Left lung (tissue), 10 donors: Measurements from ENCODE around the gene FAM171A1. TPM values are rescaled to one million over a fixed set of nuclear protein-coding genes. Genes with fewer than 3 reads are reported as not detected.

Experiments used
- ATAC-seq: fragments of 200-7000 bp; cut with Tn5 transposase; one replicate; pipeline ENCODE4 v1.9.1; 2020; ENCODE audit warnings: moderate library complexity
- DNase-seq, 4 donors: peaks; one replicate each; pipeline ENCODE4 v3.0.0-alpha.2; 2013 to 2020
- H3K27ac ChIP-seq, 2 donors: fragments of 200-600 bp; sonication (generic) in 1 of 2; one replicate each; pipeline versions ENCODE4 v1.5.0 to v1.8.0; 2020 to 2021
- H3K27me3 ChIP-seq, 2 donors: fragments of 200-600 bp; sonication (generic) in 1 of 2; one replicate each; pipeline versions ENCODE4 v1.5.0 to v1.8.0; 2020 to 2021
- H3K36me3 ChIP-seq, 2 donors: fragments of 200-600 bp; sonication (generic) in 1 of 2; one replicate each; pipeline versions ENCODE4 v1.5.0 to v1.8.0; 2020 to 2021
- H3K4me1 ChIP-seq, 2 donors: fragments of 200-600 bp; one replicate each; pipeline ENCODE4 v1.8.0; 2021
- H3K4me3 ChIP-seq, 2 donors: fragments of 200-600 bp; sonication (generic) in 1 of 2; one replicate each; pipeline versions ENCODE4 v1.5.0 to v1.8.0; 2020 to 2021; ENCODE audit warnings: mild to moderate bottlenecking in 1 of 2
- H3K9me3 ChIP-seq, 2 donors: fragments of 200-600 bp; sonication (generic) in 1 of 2; one replicate each; pipeline versions ENCODE4 v1.5.0 to v1.8.0; 2020 to 2021
- CTCF ChIP-seq, 2 donors: fragments of 200-600 bp; sonication (generic) in 1 of 2; IDR thresholded peaks; one replicate each; pipeline versions ENCODE4 v1.5.0 to v1.8.0; 2021; ENCODE audit warnings: antibody characterized with exemption in 2 of 2
- intact Hi-C, 2 donors: fragments of 100-400 bp; cut with DNase I; formaldehyde crosslinking; loops; one replicate each; pipeline versions ENCODE4 v1.11.2 to v1.14.2; 2022
- polyA plus RNA-seq, 6 donors: library from polyadenylated mRNA; unstranded; fragments of 120-200 nt; gene quantifications; one replicate each; pipeline ENCODE4 v1.2.1, GENCODE V29; 2013; ENCODE audit not compliant: insufficient read length in 6 of 6
- total RNA-seq, 2 donors: library from RNA; stranded (reverse); fragmentation: NEBNext Ultra II Directional; extraction: Animal tissue kit (Norgen Biotek cat#: 25700); gene quantifications; one replicate each; pipeline ENCODE4 v1.2.1, GENCODE V29; 2021
- donor health status: DM: no; HTN: yes; CAD: no.
- donor health status: DM: no; HTN: no; CAD: no.

The FAM171A1 gene
- total and polyA plus RNA-seq, 8 donors = 13.2 to 77.7 (median 65.1) TPM

- DNase-seq = no peak
- intact Hi-C loops = no loop called here
- no peak for TF ChIP-seq CTCF (IDR thresholded peaks at IDR 0.05)
- H3K27ac ChIP-seq = no peak overlapping the region
- no peaks in the 10 kb centered on the region for H3K4me1 ChIP-seq
- H3K36me3 ChIP-seq = no peaks in the 10 kb centered on the region
- H3K4me3 ChIP-seq = no peak overlapping the region
- H3K9me3 ChIP-seq = no peaks in the 10 kb centered on the region
- H3K27me3 ChIP-seq = no peaks in the 10 kb centered on the region
- no peak for ATAC-seq
These were observed 106.0 kb downstream of the FAM171A1 start for GRCh38 chr10:15265056-15265455.

DNA sequence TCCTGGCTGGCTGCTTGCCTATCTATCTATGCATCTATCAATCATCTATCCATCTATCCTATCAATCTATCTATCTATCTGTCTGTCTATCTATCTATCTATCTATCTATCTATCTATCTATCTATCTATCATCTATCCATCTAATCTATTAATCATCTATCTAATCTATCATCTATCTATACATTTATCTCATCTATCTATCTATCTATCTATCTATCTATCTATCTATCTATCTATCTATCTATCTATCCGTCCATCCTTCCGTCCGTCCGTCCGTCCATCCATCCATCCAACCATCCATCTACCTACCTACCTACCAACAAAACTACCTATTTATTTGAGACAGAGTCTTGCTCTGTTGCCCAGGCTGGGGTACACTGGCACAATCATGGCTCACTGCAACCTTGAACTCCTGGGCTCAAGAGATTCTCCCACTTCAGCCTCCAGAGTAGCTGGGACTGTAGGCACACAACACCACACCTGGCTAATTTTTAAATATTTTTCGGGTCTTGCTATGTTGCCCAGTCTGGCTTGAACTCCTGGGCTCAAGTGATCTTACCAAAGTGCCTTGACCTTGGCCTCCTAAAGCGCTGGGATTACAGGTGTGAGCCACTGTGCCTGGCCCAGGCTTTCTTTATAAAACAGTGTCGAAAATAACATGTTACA is 107.3 kb downstream of the FAM171A1 start:
- Histone ChIP-seq H3K27ac (no peak overlapping the region), H3K9me3 (no peaks in the 10 kb centered on the region), H3K27me3 (no peaks in the 10 kb centered on the region), H3K36me3 (no peaks in the 10 kb centered on the region), H3K4me3 (no peak overlapping the region), H3K4me1 (no peaks in the 10 kb centered on the region)
- DNase-seq = no peak
- no peak for TF ChIP-seq CTCF (IDR thresholded peaks at IDR 0.05)
- no peak for ATAC-seq
- intact Hi-C loops = no loop called here

DNA sequence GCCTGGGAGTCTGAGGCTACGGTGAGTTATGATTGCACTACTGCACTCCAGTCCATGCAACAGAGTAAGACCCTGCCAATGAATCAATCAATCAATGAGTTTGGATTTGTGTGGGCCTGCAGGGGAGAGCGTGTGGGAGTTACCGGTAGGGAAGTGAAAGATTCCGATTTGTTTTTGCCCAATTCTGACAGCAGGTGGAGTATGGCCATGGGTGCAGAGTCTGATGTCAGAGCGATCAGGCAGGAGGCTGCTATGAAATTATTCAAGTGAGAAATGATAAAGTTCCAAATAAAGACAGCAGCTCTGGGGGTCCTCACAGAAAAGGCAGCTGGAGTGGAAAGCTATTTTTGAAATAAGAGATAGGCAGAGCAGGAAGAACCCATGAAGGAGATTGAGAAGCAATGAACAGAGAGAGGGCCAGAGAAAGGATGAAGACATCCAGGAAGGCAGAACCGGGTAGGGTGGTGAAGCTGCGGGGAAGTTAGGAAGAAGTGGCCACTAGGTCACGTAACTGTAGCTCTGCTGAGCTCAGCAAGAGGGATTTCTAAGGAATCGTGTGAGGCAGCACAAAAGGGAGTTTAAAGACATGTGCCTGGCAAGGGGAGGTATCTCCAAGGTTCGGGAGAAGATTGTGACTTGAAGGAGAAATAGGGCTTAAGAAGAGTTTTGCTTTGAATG is 108.9 kb downstream of the FAM171A1 start:
- Histone ChIP-seq H3K4me1 (no peaks in the 10 kb centered on the region), H3K27me3 (no peaks in the 10 kb centered on the region), H3K4me3 (no peak overlapping the region), H3K9me3 (no peaks in the 10 kb centered on the region), H3K27ac (no peak overlapping the region), H3K36me3 (no peaks in the 10 kb centered on the region)
- no peak for TF ChIP-seq CTCF (IDR thresholded peaks at IDR 0.05)
- intact Hi-C loops = no loop called here
- DNase-seq (peak in 2 of 4 donors; percentile 14 to 64), ATAC-seq (no peak)

DNA sequence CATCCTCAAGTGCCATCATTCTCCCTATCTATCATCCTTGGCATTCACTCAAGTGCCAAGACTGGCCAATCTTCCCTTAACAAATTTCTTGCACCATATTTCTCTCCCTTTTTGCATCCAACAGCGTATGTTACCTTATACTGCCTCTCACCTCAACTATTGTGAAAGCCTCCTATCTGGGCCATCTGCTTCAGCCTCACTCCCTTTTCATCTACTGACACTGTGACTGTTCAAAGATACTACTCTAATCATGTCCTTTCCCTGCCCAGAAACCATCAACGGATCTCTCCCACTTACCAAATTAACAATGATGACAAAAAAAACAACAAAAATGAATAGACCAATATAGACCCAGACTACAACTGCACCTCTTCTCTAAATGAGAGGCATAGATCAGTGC is 112.0 kb downstream of the FAM171A1 start:
- TF ChIP-seq CTCF (IDR thresholded peaks at IDR 0.05) = no peak
- no peak for ATAC-seq
- H3K27me3 ChIP-seq = no peaks in the 10 kb centered on the region

GRCh38 chr10:15258255-15258654 is 112.8 kb downstream of the FAM171A1 start:
- Histone ChIP-seq H3K27ac (no peak overlapping the region), H3K9me3 (no peaks in the 10 kb centered on the region), H3K27me3 (no peaks in the 10 kb centered on the region), H3K4me3 (no peak overlapping the region), H3K4me1 (peaks cover 0 to 5% of the 10 kb centered on the region in 2 donors), H3K36me3 (no peaks in the 10 kb centered on the region)
- no peak for DNase-seq
- ATAC-seq = no peak
- intact Hi-C loops = no loop called here
- TF ChIP-seq CTCF (IDR thresholded peaks at IDR 0.05) = no peak

More for the DNA sequence above, 112.0 kb downstream of the FAM171A1 start:
- H3K36me3 ChIP-seq = no peaks in the 10 kb centered on the region
- H3K4me3 ChIP-seq = no peak overlapping the region
- intact Hi-C loops = no loop called here
- H3K9me3 ChIP-seq = no peaks in the 10 kb centered on the region
- DNase-seq = no peak
- no peak overlapping the region for H3K27ac ChIP-seq
- H3K4me1 ChIP-seq = peaks cover 0 to 5% of the 10 kb centered on the region in 2 donors
